Pancreas (tissue), 10 donors: ENCODE data around the gene ARHGAP19. TPM values are rescaled to one million over a fixed set of nuclear protein-coding genes. Genes with fewer than 3 reads are reported as not detected.

Source experiments
- ATAC-seq, 4 donors: fragments of 200-7000 bp; cut with Tn5 transposase; one replicate each; pipeline versions ENCODE4 v1.8.0 to v1.9.1; 2020; ENCODE audit warnings: mild to moderate bottlenecking in 4 of 4, moderate library complexity in 4 of 4
- DNase-seq, 6 donors: peaks; one replicate each; pipeline ENCODE4 v3.0.0-alpha.2; 2020
- FAIRE-seq: peaks from 2 replicates; lab custom pipeline; 2012; peaks lifted over from hg19 to GRCh38; lab: Jason Lieb, UNC
- H3K27ac ChIP-seq, 4 donors: fragments of 200-600 bp; sonication (generic); 1 replicate in 3 of 4; 2 replicates in 1 of 4; pipeline versions ENCODE4 v1.5.0 to v1.8.0; 2020
- H3K27me3 ChIP-seq, 4 donors: fragments of 200-600 bp; one replicate each; pipeline ENCODE4 v1.8.0; 2021
- H3K36me3 ChIP-seq, 3 donors: fragments of 200-600 bp; sonication (generic) in 1 of 3; one replicate each; pipeline versions ENCODE4 v1.5.0 to v1.8.0; 2020 to 2021
- H3K4me1 ChIP-seq, 3 donors: fragments of 200-600 bp; one replicate each; pipeline ENCODE4 v1.8.0; 2021
- H3K4me3 ChIP-seq, 4 donors: fragments of 200-600 bp; sonication (generic) in 2 of 4; one replicate each; pipeline versions ENCODE4 v1.5.0 to v1.8.0; 2020 to 2021
- H3K9me3 ChIP-seq, 4 donors: fragments of 200-600 bp; one replicate each; pipeline ENCODE4 v1.8.0; 2021
- WGBS, 2 donors: extraction: QIAGEN DNeasy Blood & Tissue Kit; methylation state at CpG; one replicate each; pipeline ENCODE4 v1.1.7; 2013; 5-methylcytosine and 5-hydroxymethylcytosine counted together
- intact Hi-C, 3 donors: fragments of 100-400 bp; cut with DNase I; formaldehyde crosslinking; loops; one replicate each; pipeline versions ENCODE4 v1.11.1 to v1.14.2; 2022
- polyA plus RNA-seq, 2 donors: library from polyadenylated mRNA; stranded (reverse); fragments of 200-250 nt; gene quantifications; one replicate each; pipeline ENCODE4 v1.2.3, GENCODE V29; 2013
- total RNA-seq, 6 donors: library from RNA; stranded (reverse); fragmentation: NEBNext Ultra II Directional in 4 of 6; extraction: Animal tissue kit (Norgen Biotek cat#: 25700) in 4 of 6; gene quantifications; one replicate each; pipeline versions ENCODE4 v1.2.1 to v1.2.4, GENCODE V29; 2021 to 2023
- TF ChIP-seq, protein P1 (sequence below), 4 donors: fragments of 200-600 bp; sonication (generic) in 3 of 4; IDR thresholded peaks; one replicate each; pipeline versions ENCODE4 v1.5.0 to v1.8.0; 2021; ENCODE audit warnings: antibody characterized with exemption in 4 of 4
- donor health status: healthy with polysubstance abuse.
- donor health status: DM: no; HTN: no; CAD: no; lungs with moderate emphysema.
- donor health status: DM: no; HTN: no; CAD: no.
- donor health status: control.
- donor health status: control.
- donor health status: Bipolar disorder and iron deficiency.
- donor health status: DM: yes; HTN: yes; CAD: no.
- donor health status: DM: no; HTN: no; CAD: no.
- donor health status: DM: no; HTN: no; CAD: no.
- donor health status: DM: yes; HTN: yes; CAD: no.

Gene ARHGAP19
- total and polyA plus RNA-seq, 8 donors = 1.1 to 4.8 (median 2.4) TPM

DNA sequence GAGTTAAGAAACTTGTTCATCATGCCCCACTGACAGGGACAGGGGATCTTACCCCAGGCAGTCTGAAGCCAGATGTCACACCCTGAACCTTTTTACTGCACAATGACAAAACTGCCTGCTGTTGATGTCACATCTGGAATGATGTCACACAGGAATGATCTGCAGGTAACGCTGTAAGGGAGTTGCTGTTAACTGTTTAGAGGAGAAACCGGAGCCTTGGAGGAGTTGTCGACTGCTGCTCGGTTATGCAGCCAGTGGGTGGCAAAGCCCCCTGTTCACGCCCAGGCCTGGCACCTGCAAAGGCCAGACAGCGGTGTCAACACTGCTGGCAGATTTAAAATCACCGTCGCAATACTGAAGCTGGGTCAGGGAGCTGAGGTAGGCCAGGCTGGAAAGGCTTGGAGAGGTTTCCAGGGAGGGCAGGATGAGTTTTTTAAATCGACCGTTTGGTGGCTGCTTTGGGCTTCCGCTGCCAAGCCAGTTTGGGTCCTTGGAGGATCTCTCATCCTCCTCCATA is 96.7 kb downstream of the ARHGAP19 start:
- FAIRE-seq (no peak), ATAC-seq (peak in 2 of 4 donors; percentile 8 to 33), DNase-seq (no peak)
- no peaks in the 10 kb centered on the region for H3K36me3 ChIP-seq
- H3K4me1 ChIP-seq = no peaks in the 10 kb centered on the region
- intact Hi-C loops = no loop called here
- H3K27ac ChIP-seq = no peak overlapping the region
- peak overlapping the region; percentile 6 to 47 (median 26) for H3K4me3 ChIP-seq
- TF ChIP-seq, protein P1, sequence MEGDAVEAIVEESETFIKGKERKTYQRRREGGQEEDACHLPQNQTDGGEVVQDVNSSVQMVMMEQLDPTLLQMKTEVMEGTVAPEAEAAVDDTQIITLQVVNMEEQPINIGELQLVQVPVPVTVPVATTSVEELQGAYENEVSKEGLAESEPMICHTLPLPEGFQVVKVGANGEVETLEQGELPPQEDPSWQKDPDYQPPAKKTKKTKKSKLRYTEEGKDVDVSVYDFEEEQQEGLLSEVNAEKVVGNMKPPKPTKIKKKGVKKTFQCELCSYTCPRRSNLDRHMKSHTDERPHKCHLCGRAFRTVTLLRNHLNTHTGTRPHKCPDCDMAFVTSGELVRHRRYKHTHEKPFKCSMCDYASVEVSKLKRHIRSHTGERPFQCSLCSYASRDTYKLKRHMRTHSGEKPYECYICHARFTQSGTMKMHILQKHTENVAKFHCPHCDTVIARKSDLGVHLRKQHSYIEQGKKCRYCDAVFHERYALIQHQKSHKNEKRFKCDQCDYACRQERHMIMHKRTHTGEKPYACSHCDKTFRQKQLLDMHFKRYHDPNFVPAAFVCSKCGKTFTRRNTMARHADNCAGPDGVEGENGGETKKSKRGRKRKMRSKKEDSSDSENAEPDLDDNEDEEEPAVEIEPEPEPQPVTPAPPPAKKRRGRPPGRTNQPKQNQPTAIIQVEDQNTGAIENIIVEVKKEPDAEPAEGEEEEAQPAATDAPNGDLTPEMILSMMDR (IDR thresholded peaks at IDR 0.05) = no peak
- 16 to 19% methylated on average over 11 of the region's 11 CpGs for WGBS, 2 donors
- H3K27me3 ChIP-seq = peaks cover 0 to 16% (median 3%) of the 10 kb centered on the region in 4 donors
- no peaks in the 10 kb centered on the region for H3K9me3 ChIP-seq

DNA sequence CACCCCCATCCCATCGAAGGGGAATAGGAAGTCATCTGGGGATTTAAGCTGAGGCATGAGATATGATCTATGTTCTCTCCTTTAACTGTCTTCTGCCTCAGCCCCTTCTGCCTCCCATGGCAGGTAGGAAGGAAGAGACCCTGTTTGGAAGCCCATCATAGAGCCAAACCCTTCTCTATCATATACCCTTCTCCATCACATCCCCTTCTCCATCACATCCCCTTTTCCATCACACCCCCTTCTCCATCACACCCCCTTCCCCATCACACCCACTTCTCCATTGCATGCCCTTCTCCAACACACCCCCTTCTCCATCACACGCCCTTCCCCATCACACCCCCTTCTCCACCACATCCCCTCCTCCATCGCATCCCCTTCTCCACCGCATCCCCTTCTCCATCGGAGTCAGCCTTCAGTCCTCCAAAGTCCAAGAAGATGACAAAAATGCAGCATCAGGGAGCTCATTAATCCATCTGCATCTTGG is 99.4 kb downstream of the ARHGAP19 start:
- ATAC-seq = no peak
- WGBS, 2 donors = 81 to 93% methylated on average over 5 of the region's 5 CpGs

DNA sequence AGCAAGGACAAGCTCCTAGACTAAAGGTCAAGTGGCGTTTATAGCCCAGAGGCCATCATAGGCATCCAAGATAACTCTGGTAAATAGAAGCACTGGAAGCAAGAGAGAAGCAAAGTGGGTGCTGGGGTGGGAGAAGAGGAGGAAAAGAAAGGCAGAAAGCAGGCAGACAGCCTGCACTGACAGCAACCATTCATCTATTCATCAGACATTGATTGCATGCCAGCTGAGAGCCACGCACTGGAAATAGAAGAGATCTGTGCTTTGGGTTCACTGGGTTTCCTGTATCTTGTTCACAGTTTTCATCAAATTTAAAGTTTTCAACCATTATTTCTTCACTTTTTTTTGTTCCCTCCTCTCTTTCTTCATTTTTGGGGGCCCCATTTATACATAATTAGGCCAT is 102.0 kb downstream of the ARHGAP19 start:
- Histone ChIP-seq H3K36me3 (no peaks in the 10 kb centered on the region), H3K27me3 (peaks cover 0 to 16% (median 3%) of the 10 kb centered on the region in 4 donors), H3K27ac (no peak overlapping the region), H3K4me1 (no peaks in the 10 kb centered on the region), H3K9me3 (no peaks in the 10 kb centered on the region), H3K4me3 (no peak overlapping the region)
- DNase-seq (no peak), ATAC-seq (no peak), FAIRE-seq (no peak)
- TF ChIP-seq, protein P1 (IDR thresholded peaks at IDR 0.05) = no peak
- 83 to 84% methylated on average over 2 of the region's 2 CpGs for WGBS, 2 donors
- intact Hi-C loops = no loop called here

More for the DNA sequence above, 99.4 kb downstream of the ARHGAP19 start:
- no peaks in the 10 kb centered on the region for H3K36me3 ChIP-seq
- no peak overlapping the region for H3K27ac ChIP-seq
- intact Hi-C loops = no loop called here
- H3K4me3 ChIP-seq = no peak overlapping the region
- no peaks in the 10 kb centered on the region for H3K4me1 ChIP-seq
- peaks cover 0 to 16% (median 3%) of the 10 kb centered on the region in 4 donors for H3K27me3 ChIP-seq
- FAIRE-seq (no peak), DNase-seq (peak in 1 of 6 donors; percentile 10)
- no peaks in the 10 kb centered on the region for H3K9me3 ChIP-seq
- TF ChIP-seq, protein P1 (IDR thresholded peaks at IDR 0.05) = no peak

DNA sequence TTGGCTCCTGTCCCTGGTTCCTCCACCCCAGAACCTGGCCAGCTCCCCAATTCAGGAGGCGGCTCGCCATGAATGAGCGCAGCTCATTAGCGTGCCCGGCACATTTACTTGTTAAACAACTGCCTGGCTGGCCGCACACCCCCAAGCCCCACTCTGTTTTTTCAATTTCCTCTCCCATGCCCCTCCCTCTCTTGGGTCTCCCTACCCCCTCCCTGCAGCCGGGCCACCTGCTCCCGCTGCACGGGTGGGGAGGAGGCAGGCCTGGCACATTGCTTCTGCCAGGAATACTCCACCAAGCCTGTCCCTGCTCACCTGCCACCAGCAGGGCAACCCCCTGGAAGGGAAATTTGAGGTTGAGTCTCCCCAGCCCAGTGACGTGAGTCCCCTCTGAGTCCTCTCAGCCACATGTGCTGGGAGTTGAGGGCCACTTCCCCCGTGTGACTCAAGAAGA is 104.2 kb downstream of the ARHGAP19 start:
- Histone ChIP-seq H3K9me3 (no peaks in the 10 kb centered on the region), H3K36me3 (no peaks in the 10 kb centered on the region), H3K4me1 (no peaks in the 10 kb centered on the region), H3K27me3 (peaks cover 0 to 4% (median 0%) of the 10 kb centered on the region in 4 donors), H3K4me3 (no peak overlapping the region), H3K27ac (no peak overlapping the region)
- DNase-seq (peak in 2 of 6 donors; percentile 6 to 45), FAIRE-seq (no peak), ATAC-seq (peak in 2 of 4 donors; percentile 24 to 48)
- intact Hi-C loops = no loop called here
- TF ChIP-seq, protein P1 (IDR thresholded peaks at IDR 0.05) = no peak
- 62 to 64% methylated on average over 11 of the region's 11 CpGs for WGBS, 2 donors

DNA sequence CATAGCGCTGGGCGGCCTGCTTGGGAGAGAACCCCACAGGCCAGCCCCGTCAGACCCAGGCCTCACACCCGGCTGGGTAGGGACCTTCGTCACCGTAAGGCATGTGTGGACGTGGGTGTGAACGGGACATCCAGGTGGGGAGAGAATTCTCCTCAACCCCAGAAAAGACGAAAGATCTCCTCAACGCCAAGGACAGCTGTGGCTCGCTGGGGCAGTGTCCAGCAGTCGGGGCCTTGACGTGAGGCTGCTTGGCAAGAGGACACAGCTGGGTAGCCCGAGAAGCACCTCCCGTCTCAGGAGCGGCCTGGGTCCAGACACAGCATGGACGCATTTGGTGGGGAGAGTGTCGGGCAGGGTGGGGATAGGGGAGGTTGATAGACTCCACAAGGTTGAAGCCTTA is 105.5 kb downstream of the ARHGAP19 start:
- Histone ChIP-seq H3K27ac (no peak overlapping the region), H3K9me3 (no peaks in the 10 kb centered on the region), H3K4me1 (no peaks in the 10 kb centered on the region), H3K36me3 (no peaks in the 10 kb centered on the region), H3K27me3 (peaks cover 0 to 4% (median 0%) of the 10 kb centered on the region in 4 donors), H3K4me3 (no peak overlapping the region)
- FAIRE-seq = no peak
- intact Hi-C loops = no loop called here
- no peak for ATAC-seq
- 83 to 89% methylated on average over 18 of the region's 18 CpGs for WGBS, 2 donors
- DNase-seq = peak in 1 of 6 donors; percentile 39
- TF ChIP-seq, protein P1 (IDR thresholded peaks at IDR 0.05) = no peak
